ENCODE results near the gene HCST.
"Not testable (repeated sequence)": the region's sequence is repeated elsewhere in the genome, so short reads cannot be mapped to it uniquely, and the experiment has no call there.

HCST gene

DNA sequence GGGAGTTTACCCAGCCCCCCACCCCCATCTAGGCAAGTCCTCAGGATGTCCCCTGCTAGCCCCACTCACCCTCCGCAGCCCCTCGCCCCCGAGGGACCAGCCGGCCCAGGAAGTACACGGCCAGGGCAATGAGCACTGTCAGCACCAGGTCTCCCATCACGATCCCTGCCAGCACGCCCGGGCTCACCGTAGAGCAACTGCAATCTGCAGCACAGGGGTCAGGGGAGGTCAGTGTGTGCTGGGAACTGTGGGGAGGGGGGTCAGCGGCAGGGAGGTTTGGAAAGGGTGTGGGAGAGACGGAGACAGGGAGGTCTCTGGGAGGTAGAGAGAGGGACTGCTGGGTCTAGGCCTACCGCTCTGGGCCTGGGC is 5.0 kb downstream of the HCST start:
- DNase-seq, result no peak

DNA sequence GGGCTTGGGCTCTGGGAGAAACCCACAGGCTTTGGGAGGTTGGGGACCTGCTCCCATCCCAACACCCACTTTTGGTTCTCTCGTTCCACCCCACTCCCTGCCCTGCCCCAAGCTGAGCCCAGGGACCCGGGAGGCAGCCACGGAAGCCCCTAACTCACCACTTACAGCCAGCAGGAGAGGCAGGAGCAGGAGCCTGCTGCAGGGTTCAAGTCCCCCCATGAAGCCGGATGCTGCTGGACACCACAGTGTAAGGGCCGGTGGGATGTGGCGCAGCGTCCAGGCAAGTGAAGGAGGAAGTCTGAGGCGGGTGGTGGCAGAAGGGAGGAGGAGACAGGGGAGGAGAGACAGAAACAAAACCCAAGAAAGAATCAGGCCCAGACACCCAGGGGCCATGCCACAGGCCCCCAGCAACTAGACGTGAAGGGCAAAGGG is 5.7 kb downstream of the HCST start, which contains the start of gene TYROBP:
TSS of gene TYROBP (minus strand) at position 286 of the 432 bp plus-strand sequence. CDS start at position 219, 67 bp downstream.
- DNase-seq, result no peak

DNA sequence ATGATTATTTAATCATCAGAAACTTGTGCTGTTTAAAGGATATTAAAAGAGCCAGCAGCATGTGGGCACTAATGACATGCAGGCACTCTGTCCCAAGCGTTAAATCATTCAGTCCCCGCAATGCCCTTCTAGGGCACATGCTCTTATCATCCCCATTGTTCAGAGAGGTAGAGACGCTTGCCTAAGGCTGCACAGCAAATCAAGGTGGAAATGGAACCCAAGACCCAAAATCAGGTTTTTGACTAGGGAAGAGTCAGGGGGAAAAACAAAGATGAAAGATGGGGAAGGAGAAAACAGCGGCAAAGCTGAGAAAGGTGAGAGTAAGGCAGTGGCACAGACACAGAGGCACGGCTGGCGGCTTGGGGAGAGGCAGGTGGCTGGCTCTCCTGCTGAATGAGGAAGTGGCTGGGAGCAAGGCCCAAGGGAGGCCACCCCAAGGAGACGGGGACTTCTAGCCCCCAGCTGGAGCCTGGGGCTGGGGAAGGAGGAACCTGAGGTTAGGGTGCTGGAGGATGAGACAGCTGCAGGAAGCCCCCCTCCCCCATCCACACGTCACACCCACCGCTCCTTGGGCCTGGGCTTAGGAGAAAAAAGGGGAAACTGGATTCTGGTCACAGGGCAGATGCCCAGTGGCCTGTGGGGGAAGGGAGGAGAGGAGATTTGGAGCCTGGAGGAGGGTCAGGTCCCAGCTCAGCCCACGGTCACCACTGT is 6.8 kb downstream of the HCST start:
- DNase-seq, result no peak

DNA sequence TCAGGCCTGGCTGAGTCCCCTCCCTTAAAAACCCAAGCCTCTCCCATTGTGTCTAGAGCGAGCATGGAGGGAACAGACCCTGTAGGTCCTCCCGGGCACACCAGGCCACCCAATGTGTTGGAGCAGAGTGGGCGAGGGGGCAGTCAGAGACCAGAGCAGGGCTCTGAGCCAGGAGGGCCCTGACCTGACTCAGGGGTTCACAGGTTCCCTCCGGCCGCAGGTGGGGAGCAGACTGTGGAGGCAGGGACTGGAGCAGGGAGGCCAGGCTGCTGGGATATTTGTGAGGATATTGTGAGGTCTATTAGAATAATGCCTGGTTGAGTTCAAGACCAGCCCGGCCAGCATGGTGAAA is 7.3 kb downstream of the HCST start:
- no peak for DNase-seq

DNA sequence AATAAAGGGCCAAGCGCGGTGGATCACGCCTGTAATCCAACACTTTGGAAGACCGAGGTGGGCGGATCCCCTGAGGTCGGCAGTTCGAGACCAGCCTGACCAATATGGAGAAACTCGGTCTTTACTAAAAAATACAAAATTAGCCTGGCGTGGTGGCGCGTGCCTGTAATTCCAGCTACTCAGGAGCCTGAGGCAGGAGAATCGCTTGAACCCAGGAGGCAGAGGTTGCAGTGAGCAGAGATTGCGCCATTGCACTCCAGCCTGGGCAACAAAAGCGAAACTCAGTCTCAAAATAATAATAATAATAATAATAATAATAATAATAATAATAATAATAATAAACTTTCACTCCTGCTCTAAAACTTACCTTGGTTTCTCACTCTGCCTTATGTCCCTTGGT is 8.0 kb downstream of the HCST start:
- DNase-seq, result not testable (repeated sequence)

DNA sequence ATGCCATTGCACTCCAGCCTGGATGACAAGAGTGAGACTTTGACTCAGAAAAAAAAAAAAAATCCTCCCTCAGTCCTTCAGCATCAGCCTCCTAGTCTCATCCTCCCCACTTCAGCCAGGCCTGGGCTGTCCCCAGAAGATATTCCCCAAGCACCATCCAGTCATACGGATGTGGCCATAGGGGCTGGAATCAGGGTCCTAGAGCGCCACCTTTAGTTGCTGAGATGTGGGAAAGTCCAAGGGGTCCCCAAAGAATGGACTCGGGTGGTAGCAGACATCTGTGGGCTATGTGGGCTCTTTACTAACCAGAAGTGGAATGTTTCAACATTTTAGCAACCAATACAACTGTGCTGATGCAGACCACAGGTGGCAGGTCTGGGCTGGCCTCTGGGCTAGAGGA is 8.8 kb downstream of the HCST start:
- DNase-seq, result no peak

DNA sequence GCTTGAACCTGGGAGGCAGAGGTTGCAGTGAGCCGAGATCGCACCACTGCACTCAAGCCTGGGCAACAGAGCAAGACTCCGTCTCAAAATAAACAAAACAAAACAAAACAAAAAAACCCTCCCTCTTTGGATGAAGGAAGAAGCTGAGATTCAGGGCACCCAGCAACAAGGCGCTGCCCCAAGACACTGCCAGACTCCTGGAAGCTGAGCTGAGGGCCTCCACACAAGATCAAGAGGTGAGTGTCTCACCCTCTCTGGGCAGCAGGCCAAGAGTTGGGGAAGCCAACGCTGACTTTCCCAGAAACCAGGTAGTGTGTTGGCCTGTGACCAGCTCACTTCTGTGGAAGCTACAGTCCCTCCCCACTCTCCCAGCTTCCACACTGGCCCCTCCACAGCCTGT is 9.5 kb downstream of the HCST start:
- DNase-seq, result no peak

DNA sequence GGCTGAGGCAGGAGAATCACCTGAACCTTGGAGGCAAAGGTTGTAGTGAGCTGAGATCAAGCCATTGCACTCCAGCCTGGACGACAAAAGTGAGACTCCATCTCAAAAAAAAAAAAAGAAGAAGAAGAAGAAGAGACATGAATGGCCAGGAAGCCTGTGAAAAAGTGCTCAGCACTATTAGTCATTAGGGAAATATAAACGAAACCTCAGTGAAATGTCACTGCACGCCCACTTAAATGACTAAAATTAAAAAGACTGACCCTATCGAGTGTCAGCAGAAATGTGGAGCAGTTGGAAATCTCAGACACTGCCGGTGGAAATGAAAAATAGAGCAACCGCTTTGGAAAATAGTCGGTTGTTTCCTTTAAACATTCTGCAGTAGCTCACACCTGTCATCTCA is 11.3 kb downstream of the HCST start:
- no peak for DNase-seq

DNA sequence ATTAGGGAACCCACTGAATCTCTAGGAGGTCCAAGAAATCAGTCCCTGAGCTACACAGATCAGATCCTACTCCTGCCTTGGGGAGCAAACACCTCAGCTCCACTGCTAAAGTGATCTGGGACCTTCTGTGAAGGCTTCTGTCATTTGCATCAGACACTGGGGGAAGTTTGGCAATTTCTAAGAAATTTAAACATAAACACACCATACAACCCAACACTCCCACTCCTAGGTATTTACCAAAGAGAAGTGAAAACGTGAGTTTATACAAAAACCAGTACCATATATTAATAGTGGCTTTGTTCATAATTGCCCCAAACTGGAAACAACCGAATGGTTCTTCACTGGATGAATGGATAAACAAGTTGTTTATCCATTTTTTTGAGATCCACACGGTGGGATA is 13.1 kb downstream of the HCST start:
- no peak for DNase-seq

DNA sequence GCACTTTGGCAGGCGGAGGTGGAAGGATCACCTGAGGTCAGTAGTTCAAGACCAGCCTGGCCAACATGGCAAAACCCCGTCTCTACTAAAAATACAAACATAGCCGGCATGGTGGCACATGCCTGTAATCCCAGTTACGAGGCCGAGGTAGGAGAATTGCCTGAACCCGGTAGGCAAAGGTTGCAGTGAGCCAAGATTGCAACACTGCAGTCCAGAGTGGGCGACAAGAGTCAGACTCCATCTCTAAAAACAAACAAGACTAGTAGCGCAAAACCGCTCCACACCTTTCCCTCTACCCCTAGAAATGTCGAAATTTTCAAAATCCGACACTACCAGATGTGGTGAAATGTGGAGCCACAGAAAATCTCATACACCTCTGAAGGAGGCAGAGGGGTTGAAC is 17.0 kb downstream of the HCST start:
- DNase-seq, result no peak

DNA sequence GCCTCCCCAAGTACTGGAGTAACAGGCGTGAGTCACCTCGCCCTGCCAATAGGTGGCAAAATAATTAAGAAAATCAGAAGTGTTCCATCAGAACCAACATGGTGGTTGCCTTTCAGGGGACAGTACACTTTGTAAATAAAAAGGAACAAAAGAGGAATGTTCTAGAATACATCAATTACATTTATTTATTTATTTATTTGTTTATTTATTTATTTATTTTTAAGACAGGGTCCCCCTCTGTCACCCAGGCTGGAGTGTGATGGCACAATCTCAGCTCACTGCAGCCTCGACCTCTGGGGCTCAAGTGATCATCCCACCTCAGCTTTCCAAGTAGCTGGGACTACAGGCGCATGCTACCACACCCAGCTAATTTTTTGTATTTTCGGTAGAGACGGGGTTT is 18.7 kb downstream of the HCST start:
- no peak for DNase-seq

DNA sequence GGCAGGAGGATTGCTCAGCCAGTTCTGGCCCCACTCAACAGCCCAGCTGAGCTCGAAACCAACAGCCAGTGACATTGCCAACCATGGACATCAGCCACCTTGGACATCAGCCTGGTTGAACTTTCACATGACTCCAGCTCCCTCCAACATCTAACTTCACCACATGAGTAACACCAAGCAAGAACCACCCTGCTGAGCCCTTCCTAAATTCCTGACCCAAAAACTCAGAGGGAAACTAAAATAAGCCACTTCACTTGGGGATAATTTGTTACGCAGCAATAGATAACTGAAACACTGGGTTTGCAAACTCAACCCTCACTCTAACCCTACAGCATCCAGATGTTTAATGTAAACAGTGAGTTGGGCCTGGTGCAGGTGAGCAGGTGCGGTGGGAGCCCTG is 23.2 kb downstream of the HCST start:
- DNase-seq, result no peak

DNA sequence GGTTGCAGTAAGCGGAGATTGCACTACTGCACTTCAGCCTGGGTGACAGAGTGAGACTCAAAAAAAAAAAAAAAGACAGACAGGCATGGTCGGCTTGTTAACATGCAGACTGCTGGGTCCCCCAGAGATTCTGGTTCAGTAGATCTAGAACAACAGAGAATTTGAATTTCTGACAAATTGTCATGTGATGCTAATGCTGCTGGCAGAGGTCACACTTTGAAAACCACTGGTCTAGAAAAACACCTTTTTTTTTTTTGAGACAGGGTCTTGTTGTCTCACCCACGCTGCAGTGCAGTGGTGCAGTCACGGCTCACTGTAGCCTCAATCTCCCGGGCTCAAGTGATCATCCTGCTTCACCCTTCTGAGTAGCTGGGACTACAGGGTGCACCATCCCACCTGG is 26.2 kb downstream of the HCST start:
- no peak for DNase-seq

DNA sequence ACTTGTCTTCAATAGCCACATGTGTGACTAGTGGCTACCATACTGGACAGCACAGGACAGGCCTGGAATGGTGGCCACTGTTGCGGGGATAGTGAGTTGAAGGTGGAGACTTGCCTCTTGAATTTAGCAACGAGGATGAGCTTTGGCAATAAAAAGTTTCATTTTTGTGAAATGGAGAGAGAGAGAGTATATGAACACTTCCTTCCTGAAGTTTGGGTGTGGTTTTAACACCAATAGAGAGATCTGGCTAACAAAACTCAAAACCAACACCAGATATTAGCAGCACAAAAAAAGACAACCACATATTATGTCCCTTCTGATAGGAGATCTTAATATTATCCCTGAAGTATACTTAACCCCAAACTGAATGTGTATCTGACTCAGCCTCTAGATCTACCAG is 27.5 kb downstream of the HCST start:
- DNase-seq, result no peak

DNA sequence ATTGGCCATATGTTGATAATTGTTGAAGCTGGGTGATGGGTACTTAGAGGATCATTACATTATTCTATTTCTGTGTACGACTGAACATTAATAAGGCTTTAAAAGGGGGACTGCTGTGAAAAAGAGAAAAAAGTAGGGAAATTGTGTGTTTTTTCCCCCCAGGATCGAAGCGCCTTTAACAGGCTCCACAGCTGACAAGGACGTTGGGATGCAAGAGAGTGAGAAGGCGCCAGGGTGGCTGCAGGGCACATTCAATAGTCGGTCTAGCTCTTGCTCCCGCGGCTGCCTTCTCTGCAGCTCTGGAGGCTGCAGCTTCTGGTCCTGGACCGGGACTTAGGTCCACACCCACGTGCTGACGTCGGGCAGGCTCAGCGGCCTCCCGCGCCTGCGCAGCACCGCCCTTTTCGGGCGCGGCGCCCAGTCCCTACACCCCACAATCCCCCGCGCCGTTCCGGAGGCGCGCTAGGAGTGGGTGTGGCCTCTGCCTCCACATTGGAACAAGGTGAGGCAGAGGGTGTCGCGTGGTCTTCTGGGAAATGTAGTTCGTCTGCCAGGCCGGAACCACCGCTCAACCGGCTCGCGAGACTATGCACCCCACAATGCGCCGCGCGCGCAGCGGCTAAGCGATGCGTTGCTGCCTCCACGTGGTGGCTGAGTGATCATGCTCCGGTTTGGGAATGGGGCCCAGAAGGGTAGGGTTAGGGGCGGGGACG is 29.0 kb downstream of the HCST start:
- peak; percentile 99 for DNase-seq

DNA sequence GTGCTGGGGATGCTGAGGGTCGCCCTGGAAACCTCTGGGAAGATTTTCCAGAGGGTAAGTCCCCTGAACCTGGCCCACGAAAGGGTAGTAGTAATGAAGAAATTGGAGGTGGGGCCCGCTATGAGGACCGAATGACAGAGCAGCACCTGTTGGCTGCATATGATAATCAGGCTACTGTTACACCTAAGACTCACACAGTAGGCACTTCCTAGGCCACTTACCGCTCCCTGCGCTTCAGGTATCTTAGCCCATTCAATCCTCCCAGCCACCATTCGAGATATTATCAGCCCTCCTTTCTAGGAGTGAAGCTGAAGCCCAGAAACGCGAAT is 29.5 kb downstream of the HCST start:
- DNase-seq, result no peak

DNA sequence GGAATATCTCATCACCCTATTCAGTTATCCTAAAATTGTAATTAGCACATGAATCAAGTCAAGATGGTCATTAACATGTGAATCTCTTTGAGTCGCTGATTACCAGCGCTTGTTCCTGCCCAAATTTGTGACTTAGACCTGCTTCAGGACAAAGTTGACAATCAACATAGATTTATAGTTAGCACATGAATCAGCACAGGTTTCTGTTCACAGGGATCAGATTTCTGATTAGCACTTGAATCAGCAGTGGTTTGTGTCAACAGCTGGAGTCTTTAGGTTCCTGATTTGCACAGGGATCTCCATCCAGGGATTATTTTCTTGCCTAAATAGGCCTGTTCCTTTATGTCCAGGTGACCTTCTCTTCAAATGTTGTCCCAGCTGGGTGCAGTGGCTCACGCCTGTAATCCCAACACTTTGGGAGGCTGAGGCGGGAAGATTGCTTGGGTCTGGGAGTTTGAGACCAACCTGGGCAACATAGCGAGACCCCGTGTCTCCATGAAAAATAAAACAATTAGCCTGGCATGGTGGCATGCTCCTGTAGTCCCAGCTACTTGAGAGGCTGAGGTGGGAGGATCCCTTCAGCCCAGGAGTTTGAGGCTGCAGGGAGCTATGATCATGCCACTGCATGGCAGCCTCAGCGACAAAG is 30.1 kb downstream of the HCST start:
- no peak for DNase-seq

DNA sequence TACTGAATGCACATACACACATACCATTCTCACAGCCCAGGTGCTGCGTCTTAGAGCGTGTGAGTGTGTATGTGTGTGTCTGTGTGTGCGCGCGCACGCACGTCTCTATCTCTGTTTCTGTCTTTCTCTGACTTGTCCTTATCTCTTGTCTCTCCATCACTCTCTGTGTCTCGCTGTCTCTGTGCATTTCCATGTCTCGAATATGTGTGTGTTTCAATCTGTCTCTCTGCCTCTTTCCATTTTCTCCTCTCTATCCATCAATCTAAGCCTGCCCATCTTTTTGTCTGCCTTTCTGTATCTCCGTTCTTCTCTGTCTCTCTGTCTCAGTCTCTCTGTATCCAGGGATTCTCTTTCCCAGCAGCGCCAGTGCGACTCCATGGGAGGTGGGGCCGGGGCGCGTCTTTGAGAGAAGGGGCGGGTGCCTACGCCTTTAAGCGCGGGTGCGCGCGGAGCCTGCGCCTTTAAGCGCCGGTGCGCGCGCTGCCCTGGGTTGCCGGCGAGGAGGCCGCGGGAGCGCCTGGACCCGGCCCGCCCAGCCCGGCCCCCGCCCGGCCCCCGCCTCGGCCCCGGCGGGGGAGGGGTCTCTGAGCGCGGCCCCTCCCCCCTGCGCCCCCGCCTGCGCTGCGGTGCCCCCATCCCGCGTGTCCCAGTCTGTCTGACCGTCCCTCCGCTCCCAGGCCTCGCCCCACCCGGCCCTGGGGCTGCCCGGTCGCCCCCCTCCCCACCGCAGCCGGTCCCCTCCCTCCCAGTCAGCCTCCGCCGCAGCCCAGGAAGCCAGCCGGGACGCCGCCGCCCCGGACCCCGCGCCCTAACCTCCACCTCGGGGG is 33.8 kb downstream of the HCST start, which contains the start of gene LRFN3:
TSS of gene LRFN3 (plus strand) at position 464 of the 827 bp plus-strand sequence. CDS start 3,052 bp downstream, outside the sequence.
- peak; percentile 36 for DNase-seq

DNA sequence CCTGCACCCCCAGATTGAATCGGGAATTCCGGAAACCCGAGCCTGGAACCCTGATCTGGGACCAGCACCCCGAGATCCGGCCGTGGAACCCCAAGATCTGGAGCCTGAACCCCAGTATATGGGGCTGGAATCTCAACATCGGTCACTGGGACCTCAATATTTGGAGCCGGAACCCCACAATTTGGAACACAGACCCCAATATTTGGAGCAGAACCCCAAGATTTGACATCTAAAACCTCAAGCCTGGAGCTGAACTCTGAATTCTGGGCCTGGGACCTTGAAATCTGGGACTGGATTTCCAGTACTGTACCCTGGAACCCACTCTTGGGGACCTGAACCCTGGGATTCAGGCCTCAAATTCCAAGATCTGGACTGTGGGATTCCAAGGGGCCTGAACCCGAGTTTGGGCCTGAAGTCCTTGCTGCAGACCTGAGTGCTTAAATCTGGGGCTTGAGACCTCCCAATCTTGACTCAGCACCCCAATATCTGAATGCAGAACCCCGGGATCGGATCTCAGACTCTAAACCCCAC is 34.5 kb downstream of the HCST start:
- DNase-seq, result no peak

DNA sequence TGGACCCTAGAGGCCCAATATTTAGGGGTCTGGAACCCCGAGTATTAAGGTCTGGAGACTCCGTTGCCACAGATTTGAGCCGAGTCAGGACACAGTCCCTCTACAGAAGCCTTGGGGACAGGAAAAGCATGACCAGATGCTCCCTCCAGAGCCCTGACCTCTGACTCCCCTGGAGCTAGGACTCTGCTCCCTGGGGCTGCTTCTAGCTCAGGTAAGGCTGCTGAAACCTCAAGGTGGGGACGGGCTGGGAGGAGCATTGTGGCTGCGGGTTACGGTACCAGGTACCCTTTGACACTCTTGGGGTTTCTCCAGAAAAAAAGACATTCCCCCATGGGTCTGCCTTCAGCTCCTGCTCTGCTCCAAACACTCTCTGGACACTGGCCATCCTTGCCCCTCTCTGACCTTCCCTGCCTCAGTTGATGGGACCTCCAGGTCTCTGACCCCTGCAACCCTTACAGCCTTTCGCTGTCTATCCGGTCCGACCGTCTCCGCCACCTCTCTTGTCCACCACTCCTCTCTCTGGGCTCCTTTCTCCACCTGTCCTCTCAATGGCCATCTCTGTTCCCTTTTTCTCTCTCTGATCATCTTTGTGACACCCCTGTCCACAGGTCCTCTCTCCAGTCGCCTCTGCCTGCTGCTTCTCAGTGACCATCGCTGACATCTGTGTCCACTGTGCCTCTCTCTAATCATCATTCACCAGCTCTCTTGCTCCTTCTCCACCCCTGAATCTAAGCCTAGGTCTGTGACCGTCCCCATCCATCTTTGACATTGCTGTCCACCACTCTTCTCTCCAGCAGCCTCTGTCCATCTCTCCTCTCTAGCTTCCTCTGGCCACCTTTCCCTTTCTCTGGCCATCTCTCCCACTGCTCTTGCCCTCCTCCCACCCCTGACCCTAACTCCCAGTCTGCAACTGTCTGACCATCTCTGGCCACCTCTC is 35.3 kb downstream of the HCST start:
- DNase-seq, result no peak

DNA sequence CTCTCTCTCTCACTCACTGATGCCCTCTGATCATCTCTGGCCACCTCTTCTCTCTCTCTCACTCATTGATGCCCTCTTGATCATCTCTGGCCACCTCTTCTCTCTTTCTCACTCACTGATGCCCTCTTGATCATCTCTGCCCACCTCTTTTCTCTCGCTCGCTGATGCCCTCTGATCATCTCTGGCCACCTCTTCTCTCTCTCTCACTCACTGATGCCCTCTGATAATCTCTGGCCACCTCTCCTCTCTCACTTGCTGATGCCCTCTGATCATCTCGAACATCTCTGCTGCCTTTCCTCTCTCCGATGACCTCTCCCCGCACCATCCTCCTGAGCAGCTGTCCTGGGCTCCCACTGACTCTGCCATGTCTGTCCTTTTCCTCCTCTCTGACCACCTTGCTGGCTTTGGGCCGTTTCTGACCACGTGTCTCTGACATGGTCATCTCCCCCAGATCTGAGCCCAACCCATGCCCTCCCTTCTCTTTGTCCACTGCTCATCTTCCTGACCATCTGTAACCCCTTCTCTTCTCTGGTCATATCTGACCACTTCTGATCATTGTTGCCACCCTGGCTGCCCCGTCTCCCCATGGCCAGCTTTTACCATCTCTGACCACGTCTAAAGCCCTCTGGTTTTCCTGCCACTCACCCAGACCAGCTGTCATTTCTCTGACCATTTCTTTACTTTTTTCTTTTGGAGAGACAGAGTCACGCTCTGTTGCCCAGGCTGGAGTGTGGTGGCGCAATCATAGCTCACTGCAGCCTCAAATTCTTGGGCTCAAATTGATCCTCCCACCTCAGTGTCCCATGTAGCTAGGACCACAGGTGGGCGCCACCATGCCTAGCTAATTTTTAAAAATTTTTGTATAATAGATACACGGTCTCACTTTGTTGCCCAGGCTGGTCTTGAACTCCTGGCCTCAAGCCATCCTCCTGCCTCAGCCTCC is 36.2 kb downstream of the HCST start:
- no peak for DNase-seq

Data from T1000 (cell line).